Ovary (tissue), 3 donors: Measurements from ENCODE around the gene HPSE.

ENCODE experiments used
- CTCF ChIP-seq, 3 donors: fragments of 450-650 bp in 2 of 3; fragments of 200-600 bp in 1 of 3; IDR thresholded peaks; one replicate each; pipeline versions ENCODE4 v1.5.1 to v1.8.0; 2016 to 2022; ENCODE audit warnings: antibody characterized with exemption in 3 of 3, mild to moderate bottlenecking in 1 of 3
- EP300 ChIP-seq: sonication (generic); formaldehyde crosslinking; IDR thresholded peaks from one replicate; pipeline ENCODE4 v1.6.1; 2017; ENCODE audit warnings: antibody characterized with exemption
- POLR2A ChIP-seq: fragments of 450-650 bp; IDR thresholded peaks from one replicate; pipeline ENCODE4 v1.6.1; 2017; ENCODE audit warnings: antibody characterized with exemption, mild to moderate bottlenecking, moderate library complexity
- donor health status: DM: no; HTN: no; CAD: no.

DNA sequence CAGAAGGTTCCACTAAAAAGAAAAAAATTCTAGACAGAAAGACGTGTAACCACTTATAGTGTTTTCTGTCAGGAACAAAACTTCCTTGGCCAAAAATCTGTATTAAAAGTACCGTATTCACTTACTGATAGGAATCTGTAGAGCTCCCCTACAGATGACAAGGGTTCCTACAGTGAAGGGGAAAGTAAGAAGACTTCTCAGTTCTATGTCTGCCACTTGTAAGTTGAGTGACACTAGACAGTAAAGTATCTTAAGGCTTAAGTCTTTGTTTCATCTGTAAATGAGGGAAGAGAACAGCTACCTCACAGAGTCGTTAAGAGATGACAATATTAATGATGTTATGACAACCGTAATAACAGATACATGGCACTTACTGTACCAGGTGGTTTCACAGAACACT lies 53.3 kb downstream of the HPSE start:
- no peak for TF ChIP-seq POLR2A
- no peak for TF ChIP-seq CTCF (IDR thresholded peaks at IDR 0.05)
- TF ChIP-seq EP300, result no peak
